Measurements from ENCODE around the gene TWF2.

TWF2 gene

GRCh38 chr3:52205727-52206372 lies 33.1 kb downstream of the TWF2 start:
- no peak for TF ChIP-seq CTCF (IDR thresholded peaks at IDR 0.05; ENCODE audit: control insufficient read depth, insufficient read depth, low read depth, low read length, missing control alignments)
- no peak for DNase-seq (ENCODE audit: low read depth)
- no peak overlapping the region for H3K4me3 ChIP-seq (ENCODE audit: control insufficient read depth, low read depth, low read length)

DNA sequence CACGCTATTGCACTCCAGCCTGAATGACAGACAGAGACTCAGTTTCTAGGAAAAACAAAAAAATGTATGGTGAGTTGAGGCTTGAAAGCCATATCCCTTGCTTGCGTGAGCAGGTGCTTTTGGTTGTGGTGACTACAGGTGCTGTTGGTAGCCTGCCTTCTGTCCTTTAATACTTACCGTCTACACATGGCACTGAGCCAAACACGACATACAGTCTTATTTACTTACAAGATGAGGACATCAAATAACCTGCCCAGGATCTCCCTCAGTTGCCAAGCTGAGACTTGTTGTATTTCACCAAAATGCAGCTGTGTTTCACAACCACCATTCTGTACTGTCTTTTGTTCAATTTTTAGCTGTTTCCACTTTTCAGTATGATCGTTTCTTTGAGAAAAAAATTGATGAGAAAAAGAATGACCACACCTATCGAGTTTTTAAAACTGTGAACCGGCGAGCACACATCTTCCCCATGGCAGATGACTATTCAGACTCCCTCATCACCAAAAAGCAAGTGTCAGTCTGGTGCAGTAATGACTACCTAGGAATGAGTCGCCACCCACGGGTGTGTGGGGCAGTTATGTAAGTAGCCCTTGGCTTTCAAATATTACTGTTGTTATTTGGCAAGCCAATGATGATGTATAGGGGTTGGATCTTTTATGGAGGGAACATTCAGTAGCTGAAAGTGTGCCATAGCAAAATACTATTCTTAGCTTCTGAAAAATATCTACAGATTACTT lies 34.5 kb downstream of the TWF2 start:
- no peak for DNase-seq (ENCODE audit: low read depth)
- no peak for TF ChIP-seq CTCF (IDR thresholded peaks at IDR 0.05; ENCODE audit: control insufficient read depth, insufficient read depth, low read depth, low read length, missing control alignments)
- H3K4me3 ChIP-seq (ENCODE audit: control insufficient read depth, low read depth, low read length), result no peak overlapping the region

DNA sequence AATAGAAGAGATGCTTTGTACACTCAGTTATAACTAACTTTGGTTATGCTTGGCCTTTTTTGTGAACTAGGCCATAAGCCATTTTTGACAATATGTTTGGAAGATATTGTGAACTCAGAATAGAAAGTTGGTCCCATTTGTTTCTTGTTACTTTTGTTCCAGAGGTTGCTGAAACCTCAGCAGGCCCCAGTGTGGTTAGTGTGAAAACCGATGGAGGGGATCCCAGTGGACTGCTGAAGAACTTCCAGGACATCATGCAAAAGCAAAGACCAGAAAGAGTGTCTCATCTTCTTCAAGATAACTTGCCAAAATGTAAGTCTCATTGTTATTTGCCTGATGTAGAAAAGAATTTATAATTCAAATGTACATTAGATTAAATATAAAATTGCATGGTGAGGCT lies 35.3 kb downstream of the TWF2 start:
- DNase-seq (ENCODE audit: low read depth), result no peak
- H3K4me3 ChIP-seq (ENCODE audit: control insufficient read depth, low read depth, low read length), result no peak overlapping the region

GRCh38 chr3:52202384-52203077 lies 36.4 kb downstream of the TWF2 start:
- TF ChIP-seq CTCF (IDR thresholded peaks at IDR 0.05; ENCODE audit: control insufficient read depth, insufficient read depth, low read depth, low read length, missing control alignments), result no peak
- no peak overlapping the region for H3K4me3 ChIP-seq (ENCODE audit: control insufficient read depth, low read depth, low read length)
- no peak for DNase-seq (ENCODE audit: low read depth)

More for the DNA sequence above, 35.3 kb downstream of the TWF2 start:
- no peak for TF ChIP-seq CTCF (IDR thresholded peaks at IDR 0.05; ENCODE audit: control insufficient read depth, insufficient read depth, low read depth, low read length, missing control alignments)

DNA sequence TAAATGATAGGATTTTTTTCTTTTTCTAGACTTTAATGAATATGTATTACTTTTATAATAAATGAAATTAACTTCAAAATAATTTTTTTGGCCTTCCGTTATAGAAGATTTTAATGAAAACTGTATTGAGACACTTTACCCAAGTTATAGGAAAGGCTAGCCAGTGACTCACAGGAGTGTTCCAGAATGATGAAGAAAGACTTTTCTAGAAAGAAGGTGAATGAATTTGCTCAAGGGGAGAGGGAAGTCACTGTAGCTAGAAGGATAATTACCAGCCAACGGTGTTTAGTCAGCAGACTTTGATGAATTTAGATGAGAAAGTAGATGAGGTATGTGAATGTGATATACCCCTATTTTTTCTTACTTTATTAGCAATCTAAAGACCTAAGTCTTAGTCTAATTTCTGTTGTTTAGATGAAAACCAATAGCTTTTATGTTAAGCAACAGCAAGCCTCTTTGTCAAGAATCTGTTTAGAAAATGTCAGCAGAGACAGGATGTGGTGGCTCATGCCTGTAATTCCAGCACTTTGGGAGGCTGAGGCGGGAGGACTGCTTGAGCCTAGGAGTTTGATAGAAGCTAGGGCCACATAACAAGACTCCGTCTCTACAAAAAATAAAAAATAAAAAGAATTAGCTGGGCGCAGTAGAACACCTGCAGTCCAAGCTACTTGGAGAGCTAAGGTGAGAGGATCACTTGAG lies 37.8 kb downstream of the TWF2 start:
- TF ChIP-seq CTCF (IDR thresholded peaks at IDR 0.05; ENCODE audit: control insufficient read depth, insufficient read depth, low read depth, low read length, missing control alignments), result no peak
- no peak for DNase-seq (ENCODE audit: low read depth)
- H3K4me3 ChIP-seq (ENCODE audit: control insufficient read depth, low read depth, low read length), result no peak overlapping the region
